ENCODE results near the gene TFF2.

DNA sequence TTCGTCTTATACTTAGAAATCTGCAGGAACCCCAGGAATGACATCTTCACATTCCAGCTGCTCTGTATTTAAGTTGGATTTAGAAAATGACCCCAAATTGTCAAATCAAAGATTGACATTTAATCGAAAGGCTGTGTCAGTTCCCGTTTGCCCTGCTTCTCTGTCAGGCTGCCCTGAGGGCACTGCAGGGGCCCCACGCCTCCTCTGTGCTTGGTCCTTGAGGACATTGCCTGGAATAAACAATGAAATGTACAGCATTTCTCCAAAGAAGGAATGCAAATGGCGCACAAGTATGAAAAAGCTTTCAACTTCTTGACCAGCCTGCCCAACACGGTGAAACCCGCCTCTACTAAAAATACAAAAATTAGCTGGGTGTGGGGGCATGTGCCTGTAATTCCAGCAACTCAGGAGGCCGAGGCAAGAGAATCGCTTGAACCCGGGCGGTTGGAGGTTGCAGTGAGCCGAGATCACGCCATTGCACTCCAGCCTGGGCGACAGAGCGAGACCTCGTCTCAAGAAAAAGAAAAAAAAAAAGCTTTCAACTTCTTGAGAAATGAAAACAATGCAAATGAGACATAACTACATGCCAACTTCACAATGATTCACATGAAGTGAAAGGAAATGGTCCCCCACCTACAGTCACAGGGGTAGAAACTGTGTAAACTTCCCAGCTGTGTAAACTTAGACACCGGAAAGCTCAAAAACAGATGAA lies 42.1 kb upstream of the TFF2 start:
- TF ChIP-seq ZC3H10 (CRISPR knock-in tag; IDR thresholded peaks at IDR 0.05) (no peak), ARNTL (CRISPR knock-in tag; IDR thresholded peaks at IDR 0.05; ENCODE audit: borderline replicate concordance, low read depth) (no peak), ESRRG (CRISPR knock-in tag; IDR thresholded peaks at IDR 0.05) (no peak)
- TF ChIP-seq, protein P1, sequence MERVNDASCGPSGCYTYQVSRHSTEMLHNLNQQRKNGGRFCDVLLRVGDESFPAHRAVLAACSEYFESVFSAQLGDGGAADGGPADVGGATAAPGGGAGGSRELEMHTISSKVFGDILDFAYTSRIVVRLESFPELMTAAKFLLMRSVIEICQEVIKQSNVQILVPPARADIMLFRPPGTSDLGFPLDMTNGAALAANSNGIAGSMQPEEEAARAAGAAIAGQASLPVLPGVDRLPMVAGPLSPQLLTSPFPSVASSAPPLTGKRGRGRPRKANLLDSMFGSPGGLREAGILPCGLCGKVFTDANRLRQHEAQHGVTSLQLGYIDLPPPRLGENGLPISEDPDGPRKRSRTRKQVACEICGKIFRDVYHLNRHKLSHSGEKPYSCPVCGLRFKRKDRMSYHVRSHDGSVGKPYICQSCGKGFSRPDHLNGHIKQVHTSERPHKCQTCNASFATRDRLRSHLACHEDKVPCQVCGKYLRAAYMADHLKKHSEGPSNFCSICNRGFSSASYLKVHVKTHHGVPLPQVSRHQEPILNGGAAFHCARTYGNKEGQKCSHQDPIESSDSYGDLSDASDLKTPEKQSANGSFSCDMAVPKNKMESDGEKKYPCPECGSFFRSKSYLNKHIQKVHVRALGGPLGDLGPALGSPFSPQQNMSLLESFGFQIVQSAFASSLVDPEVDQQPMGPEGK (CRISPR knock-in tag; IDR thresholded peaks at IDR 0.05; ENCODE audit: borderline replicate concordance) = no peak
- TF ChIP-seq, protein P2, sequence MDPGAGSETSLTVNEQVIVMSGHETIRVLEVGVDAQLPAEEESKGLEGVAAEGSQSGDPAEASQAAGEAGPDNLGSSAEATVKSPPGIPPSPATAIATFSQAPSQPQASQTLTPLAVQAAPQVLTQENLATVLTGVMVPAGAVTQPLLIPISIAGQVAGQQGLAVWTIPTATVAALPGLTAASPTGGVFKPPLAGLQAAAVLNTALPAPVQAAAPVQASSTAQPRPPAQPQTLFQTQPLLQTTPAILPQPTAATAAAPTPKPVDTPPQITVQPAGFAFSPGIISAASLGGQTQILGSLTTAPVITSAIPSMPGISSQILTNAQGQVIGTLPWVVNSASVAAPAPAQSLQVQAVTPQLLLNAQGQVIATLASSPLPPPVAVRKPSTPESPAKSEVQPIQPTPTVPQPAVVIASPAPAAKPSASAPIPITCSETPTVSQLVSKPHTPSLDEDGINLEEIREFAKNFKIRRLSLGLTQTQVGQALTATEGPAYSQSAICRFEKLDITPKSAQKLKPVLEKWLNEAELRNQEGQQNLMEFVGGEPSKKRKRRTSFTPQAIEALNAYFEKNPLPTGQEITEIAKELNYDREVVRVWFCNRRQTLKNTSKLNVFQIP (CRISPR knock-in tag; IDR thresholded peaks at IDR 0.05; ENCODE audit: borderline replicate concordance, low read depth) = no peak

Data from SK-N-SH treated with all-trans-retinoic acid at 6 μM for 48 hours (cell line).